Upper lobe of left lung (tissue), 4 donors: ENCODE data around the gene XRCC2.
"Not testable (repeated sequence)": the region's sequence is repeated elsewhere in the genome, so short reads cannot be mapped to it uniquely, and the experiment has no call there.

ENCODE experiments used
- EP300 ChIP-seq, 4 donors: sonication (generic); formaldehyde crosslinking; IDR thresholded peaks; one replicate each; pipeline ENCODE4 v1.5.1; 2017; ENCODE audit warnings: antibody characterized with exemption in 4 of 4, control low read depth in 2 of 4
- POLR2AphosphoS5 ChIP-seq, 2 donors: sonication (generic); formaldehyde crosslinking; IDR thresholded peaks; one replicate each; pipeline ENCODE4 v1.5.1; 2017; ENCODE audit warnings: antibody characterized with exemption in 2 of 2
- TF ChIP-seq, protein P1 (sequence below), 6 experiments: fragments of 450-650 bp in 4 of 6; fragments of 200-600 bp in 2 of 6; sonication (generic) in 2 of 6; IDR thresholded peaks; one replicate each; pipeline ENCODE4 v1.5.1; 2016 to 2019; ENCODE audit warnings: antibody characterized with exemption in 6 of 6

- TF ChIP-seq, protein P1, sequence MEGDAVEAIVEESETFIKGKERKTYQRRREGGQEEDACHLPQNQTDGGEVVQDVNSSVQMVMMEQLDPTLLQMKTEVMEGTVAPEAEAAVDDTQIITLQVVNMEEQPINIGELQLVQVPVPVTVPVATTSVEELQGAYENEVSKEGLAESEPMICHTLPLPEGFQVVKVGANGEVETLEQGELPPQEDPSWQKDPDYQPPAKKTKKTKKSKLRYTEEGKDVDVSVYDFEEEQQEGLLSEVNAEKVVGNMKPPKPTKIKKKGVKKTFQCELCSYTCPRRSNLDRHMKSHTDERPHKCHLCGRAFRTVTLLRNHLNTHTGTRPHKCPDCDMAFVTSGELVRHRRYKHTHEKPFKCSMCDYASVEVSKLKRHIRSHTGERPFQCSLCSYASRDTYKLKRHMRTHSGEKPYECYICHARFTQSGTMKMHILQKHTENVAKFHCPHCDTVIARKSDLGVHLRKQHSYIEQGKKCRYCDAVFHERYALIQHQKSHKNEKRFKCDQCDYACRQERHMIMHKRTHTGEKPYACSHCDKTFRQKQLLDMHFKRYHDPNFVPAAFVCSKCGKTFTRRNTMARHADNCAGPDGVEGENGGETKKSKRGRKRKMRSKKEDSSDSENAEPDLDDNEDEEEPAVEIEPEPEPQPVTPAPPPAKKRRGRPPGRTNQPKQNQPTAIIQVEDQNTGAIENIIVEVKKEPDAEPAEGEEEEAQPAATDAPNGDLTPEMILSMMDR (IDR thresholded peaks at IDR 0.05): not testable (repeated sequence)
- not testable (repeated sequence) for TF ChIP-seq EP300, POLR2AphosphoS5 (IDR thresholded peaks at IDR 0.05)
These were observed 21.5 kb upstream of the XRCC2 start for GRCh38 chr7:152697268-152697974.
